Activated naive CD8-positive, alpha-beta T cell treated with anti-CD3 and anti-CD28 coated beads, Interleukin-2, amount 50 U/mL, for 24 hours (primary cell): ENCODE data around the gene RNF4.

Experiments
- ATAC-seq: fragments of 150-1000 bp; cut with Tn5 transposase; one replicate; pipeline ENCODE4 v1.10.0; 2021
- DNase-seq: peaks from one replicate; pipeline ENCODE4 v3.0.0; 2021
- H3K27ac Mint-ChIP-seq: one replicate; pipeline ENCODE4 v1.8.0; 2021; ENCODE audit warnings: mild to moderate bottlenecking, mixed read lengths
- H3K27me3 Mint-ChIP-seq: one replicate; pipeline ENCODE4 v1.8.0; 2021; ENCODE audit warnings: mixed read lengths
- H3K36me3 Mint-ChIP-seq: one replicate; pipeline ENCODE4 v1.8.0; 2021; ENCODE audit warnings: low read depth, mixed read lengths
- H3K4me1 Mint-ChIP-seq: one replicate; pipeline ENCODE4 v1.8.0; 2021; ENCODE audit warnings: mixed read lengths
- H3K4me3 Mint-ChIP-seq: one replicate; pipeline ENCODE4 v1.8.0; 2021; ENCODE audit warnings: mild to moderate bottlenecking, moderate library complexity, mixed read lengths
- H3K9me3 Mint-ChIP-seq: one replicate; pipeline ENCODE4 v1.8.0; 2021; ENCODE audit warnings: mixed read lengths

Gene RNF4

GRCh38 chr4:2432991-2433530, 35.8 kb upstream of the RNF4 start:
- H3K27me3 Mint-ChIP-seq, result no peaks in the 10 kb centered on the region
- no peaks in the 10 kb centered on the region for H3K4me1 Mint-ChIP-seq
- H3K9me3 Mint-ChIP-seq, result no peaks in the 10 kb centered on the region
- DNase-seq (no peak), ATAC-seq (no peak)
- H3K36me3 Mint-ChIP-seq, result no peaks in the 10 kb centered on the region
- H3K4me3 Mint-ChIP-seq, result no peak overlapping the region
- H3K27ac Mint-ChIP-seq, result no peak overlapping the region

DNA sequence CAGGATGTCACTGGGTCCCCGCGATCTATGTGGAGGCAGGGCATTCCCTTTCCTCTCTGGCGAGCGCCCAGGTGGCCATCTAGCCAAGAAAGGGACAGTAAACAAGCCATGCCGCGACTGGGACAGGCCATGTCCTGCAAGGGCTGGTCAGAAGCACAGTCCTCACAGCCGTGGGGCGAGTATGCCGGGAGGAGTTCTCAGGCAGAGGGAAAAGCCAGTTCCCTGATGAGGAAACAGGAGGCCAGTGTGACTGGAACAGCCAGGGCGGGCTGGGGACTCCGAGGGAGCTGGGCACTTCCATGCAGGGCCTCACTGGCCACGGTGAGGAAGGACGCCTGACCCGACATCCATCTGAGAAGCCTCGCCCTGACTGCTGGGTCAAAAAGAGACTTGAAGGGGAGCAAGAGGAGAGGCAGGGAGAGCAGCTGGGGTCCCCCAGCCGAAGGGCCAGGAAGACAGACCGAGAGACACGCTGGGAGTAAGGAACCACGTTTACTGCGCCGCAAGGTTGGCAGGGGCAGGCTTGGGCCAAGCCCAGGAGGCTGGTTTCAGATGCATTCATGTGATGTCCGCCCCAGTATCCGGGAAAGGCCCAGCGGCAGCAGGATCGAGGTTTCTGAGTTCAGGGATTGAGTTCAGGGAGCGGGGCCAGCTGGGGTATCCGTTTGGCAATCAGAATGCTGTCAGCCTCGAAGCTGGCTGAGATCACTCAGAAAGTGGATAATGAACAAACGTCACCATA, 35.1 kb upstream of the RNF4 start:
- Mint-ChIP-seq H3K9me3 (no peaks in the 10 kb centered on the region), H3K27me3 (no peaks in the 10 kb centered on the region), H3K36me3 (no peaks in the 10 kb centered on the region), H3K4me1 (no peaks in the 10 kb centered on the region), H3K4me3 (no peak overlapping the region), H3K27ac (no peak overlapping the region)
- no peak for ATAC-seq
- DNase-seq, result no peak

GRCh38 chr4:2434420-2434819, 34.5 kb upstream of the RNF4 start:
- no peak for ATAC-seq
- no peak overlapping the region for H3K27ac Mint-ChIP-seq
- H3K36me3 Mint-ChIP-seq, result no peaks in the 10 kb centered on the region
- H3K27me3 Mint-ChIP-seq, result no peaks in the 10 kb centered on the region
- DNase-seq, result no peak
- peaks cover 2% of the 10 kb centered on the region for H3K4me1 Mint-ChIP-seq
- H3K9me3 Mint-ChIP-seq, result no peaks in the 10 kb centered on the region
- H3K4me3 Mint-ChIP-seq, result no peak overlapping the region

- no peak overlapping the region for H3K4me3 Mint-ChIP-seq
- H3K9me3 Mint-ChIP-seq, result no peaks in the 10 kb centered on the region
- no peak for ATAC-seq
- no peak overlapping the region for H3K27ac Mint-ChIP-seq
- no peaks in the 10 kb centered on the region for H3K27me3 Mint-ChIP-seq
- peaks cover 2% of the 10 kb centered on the region for H3K4me1 Mint-ChIP-seq
- H3K36me3 Mint-ChIP-seq, result no peaks in the 10 kb centered on the region
- no peak for DNase-seq
Observed at GRCh38 chr4:2436301-2436700, 32.6 kb upstream of the RNF4 start.

DNA sequence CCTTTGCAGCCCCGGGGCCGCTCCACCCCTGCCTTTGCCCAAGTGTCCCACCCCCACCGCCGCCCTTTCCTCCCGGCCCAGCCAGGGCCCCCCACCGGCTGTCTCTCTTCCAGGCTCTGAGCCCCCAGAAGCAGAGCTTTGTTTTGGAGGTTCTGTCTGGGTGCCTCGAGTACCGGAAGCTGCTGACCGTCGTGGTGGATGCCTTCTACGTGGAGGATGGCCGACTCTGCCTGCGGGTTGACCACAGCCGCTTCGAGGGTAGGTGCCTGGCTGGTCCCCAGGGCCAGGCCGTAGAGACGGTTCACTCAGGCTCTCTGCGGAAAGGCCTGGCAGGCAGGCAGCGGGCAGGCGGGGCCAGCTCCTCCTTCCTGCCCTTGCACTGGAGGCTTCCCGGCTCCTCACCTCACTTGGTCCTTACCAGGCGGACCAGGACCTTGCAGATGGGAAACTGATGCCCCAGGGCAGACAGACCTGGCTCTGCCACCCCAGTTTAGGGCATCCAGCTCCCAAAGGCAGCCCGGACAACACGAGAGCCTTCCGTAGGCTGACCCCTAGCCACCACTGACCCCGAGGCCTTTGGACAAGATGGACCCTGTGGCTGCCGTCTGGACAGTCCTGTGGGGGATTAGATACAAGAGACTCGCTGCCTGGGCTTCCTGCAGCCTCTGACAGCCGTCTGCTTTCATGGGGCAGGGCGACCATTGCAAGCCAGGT, 32.0 kb upstream of the RNF4 start:
- Mint-ChIP-seq H3K36me3 (no peaks in the 10 kb centered on the region), H3K27me3 (no peaks in the 10 kb centered on the region), H3K4me3 (no peak overlapping the region), H3K27ac (no peak overlapping the region), H3K4me1 (peaks cover 5% of the 10 kb centered on the region), H3K9me3 (no peaks in the 10 kb centered on the region)
- DNase-seq (no peak), ATAC-seq (no peak)

DNA sequence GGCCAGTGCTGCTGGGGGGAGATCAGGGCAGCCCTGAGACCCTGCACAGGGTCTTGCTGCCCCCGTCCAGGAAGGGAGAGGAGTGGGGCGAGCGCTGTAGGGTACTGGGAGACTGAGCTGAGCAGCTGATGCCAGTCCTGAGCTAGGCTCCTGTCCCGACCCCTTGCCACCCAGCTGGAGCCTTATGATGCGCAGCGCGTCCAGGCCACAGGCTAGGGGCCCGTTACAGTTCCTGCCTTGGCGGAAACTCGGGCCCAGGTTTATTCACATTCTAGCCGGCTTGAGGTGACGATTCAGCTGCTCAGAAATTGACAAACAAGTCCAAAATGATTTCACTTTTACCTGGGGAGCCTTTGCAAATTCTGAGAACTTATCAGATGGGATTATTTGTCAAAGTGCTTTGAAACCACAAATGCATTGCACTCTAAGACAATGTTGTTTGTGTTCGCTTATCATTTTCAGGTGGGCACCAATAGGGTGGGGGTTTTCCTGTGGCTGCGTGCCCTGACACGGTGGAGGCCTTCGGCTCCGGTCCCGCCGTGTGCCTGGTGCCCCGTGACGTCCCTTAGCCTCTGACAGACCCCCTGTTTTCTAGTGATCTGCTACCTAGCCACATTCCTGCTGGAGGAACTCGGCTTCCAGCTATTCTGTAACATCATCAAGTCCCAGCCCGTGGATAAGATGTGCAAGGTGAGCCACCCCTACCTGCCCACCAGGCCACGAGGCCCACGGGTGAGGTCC, 31.3 kb upstream of the RNF4 start:
- Mint-ChIP-seq H3K27ac (no peak overlapping the region), H3K27me3 (no peaks in the 10 kb centered on the region), H3K9me3 (no peaks in the 10 kb centered on the region), H3K4me1 (peaks cover 5% of the 10 kb centered on the region), H3K36me3 (no peaks in the 10 kb centered on the region), H3K4me3 (no peak overlapping the region)
- ATAC-seq (no peak), DNase-seq (no peak)

GRCh38 chr4:2438822-2439718, 29.8 kb upstream of the RNF4 start:
- Mint-ChIP-seq H3K4me1 (peaks cover 5% of the 10 kb centered on the region), H3K36me3 (no peaks in the 10 kb centered on the region), H3K4me3 (no peak overlapping the region), H3K9me3 (no peaks in the 10 kb centered on the region), H3K27me3 (no peaks in the 10 kb centered on the region), H3K27ac (no peak overlapping the region)
- DNase-seq (no peak), ATAC-seq (peak; percentile 35)

- Mint-ChIP-seq H3K4me1 (peaks cover 5% of the 10 kb centered on the region), H3K27me3 (no peaks in the 10 kb centered on the region), H3K36me3 (no peaks in the 10 kb centered on the region), H3K4me3 (no peak overlapping the region), H3K9me3 (no peaks in the 10 kb centered on the region), H3K27ac (no peak overlapping the region)
- peak; percentile 93 for ATAC-seq
- DNase-seq, result peak; percentile 86
Observed at GRCh38 chr4:2441393-2442174, 27.3 kb upstream of the RNF4 start.

- no peak overlapping the region for H3K4me3 Mint-ChIP-seq
- no peaks in the 10 kb centered on the region for H3K9me3 Mint-ChIP-seq
- ATAC-seq, result no peak
- no peak for DNase-seq
- no peak overlapping the region for H3K27ac Mint-ChIP-seq
- no peaks in the 10 kb centered on the region for H3K36me3 Mint-ChIP-seq
- H3K27me3 Mint-ChIP-seq, result no peaks in the 10 kb centered on the region
- H3K4me1 Mint-ChIP-seq, result peaks cover 5% of the 10 kb centered on the region
Observed at GRCh38 chr4:2442175-2442993, 26.5 kb upstream of the RNF4 start.

GRCh38 chr4:2443061-2443730, 25.7 kb upstream of the RNF4 start:
- Mint-ChIP-seq H3K27me3 (no peaks in the 10 kb centered on the region), H3K4me1 (peaks cover 5% of the 10 kb centered on the region), H3K27ac (no peak overlapping the region), H3K4me3 (no peak overlapping the region), H3K9me3 (no peaks in the 10 kb centered on the region), H3K36me3 (no peaks in the 10 kb centered on the region)
- DNase-seq (no peak), ATAC-seq (no peak)

GRCh38 chr4:2443956-2444740, 24.8 kb upstream of the RNF4 start:
- H3K9me3 Mint-ChIP-seq, result no peaks in the 10 kb centered on the region
- H3K4me1 Mint-ChIP-seq, result peaks cover 5% of the 10 kb centered on the region
- DNase-seq (no peak), ATAC-seq (no peak)
- no peak overlapping the region for H3K27ac Mint-ChIP-seq
- no peaks in the 10 kb centered on the region for H3K36me3 Mint-ChIP-seq
- H3K27me3 Mint-ChIP-seq, result no peaks in the 10 kb centered on the region
- H3K4me3 Mint-ChIP-seq, result no peak overlapping the region

GRCh38 chr4:2445130-2445529, 23.8 kb upstream of the RNF4 start:
- peaks cover 3% of the 10 kb centered on the region for H3K4me1 Mint-ChIP-seq
- H3K4me3 Mint-ChIP-seq, result no peak overlapping the region
- no peaks in the 10 kb centered on the region for H3K36me3 Mint-ChIP-seq
- DNase-seq, result no peak
- no peak overlapping the region for H3K27ac Mint-ChIP-seq
- ATAC-seq, result no peak
- H3K9me3 Mint-ChIP-seq, result no peaks in the 10 kb centered on the region
- no peaks in the 10 kb centered on the region for H3K27me3 Mint-ChIP-seq
